T-helper 1 cell treated with Interleukin-12 subunit alpha and Interleukin-12 subunit beta and Interleukin-4 antibody, amounts not matched to agents 30 ng/mL and 1 ng/mL, for 36 hours (primary cell): ENCODE data around the gene SORBS2. TPM values are rescaled to one million over a fixed set of nuclear protein-coding genes. Genes with fewer than 3 reads are reported as not detected.
"Not testable (repeated sequence)": the region's sequence is repeated elsewhere in the genome, so short reads cannot be mapped to it uniquely, and the experiment has no call there.

Experiments used
- intact Hi-C: fragments of 100-400 bp; cut with micrococcal nuclease; formaldehyde crosslinking; loops from one replicate; pipeline ENCODE4 v1.15.1; 2024
- total RNA-seq: library from RNA; stranded (reverse); gene quantifications from 2 replicates; pipeline ENCODE4 v1.2.3, GENCODE V29; 2022

SORBS2 gene
- total RNA-seq, 1 donor from 2014 or later = not detected

DNA sequence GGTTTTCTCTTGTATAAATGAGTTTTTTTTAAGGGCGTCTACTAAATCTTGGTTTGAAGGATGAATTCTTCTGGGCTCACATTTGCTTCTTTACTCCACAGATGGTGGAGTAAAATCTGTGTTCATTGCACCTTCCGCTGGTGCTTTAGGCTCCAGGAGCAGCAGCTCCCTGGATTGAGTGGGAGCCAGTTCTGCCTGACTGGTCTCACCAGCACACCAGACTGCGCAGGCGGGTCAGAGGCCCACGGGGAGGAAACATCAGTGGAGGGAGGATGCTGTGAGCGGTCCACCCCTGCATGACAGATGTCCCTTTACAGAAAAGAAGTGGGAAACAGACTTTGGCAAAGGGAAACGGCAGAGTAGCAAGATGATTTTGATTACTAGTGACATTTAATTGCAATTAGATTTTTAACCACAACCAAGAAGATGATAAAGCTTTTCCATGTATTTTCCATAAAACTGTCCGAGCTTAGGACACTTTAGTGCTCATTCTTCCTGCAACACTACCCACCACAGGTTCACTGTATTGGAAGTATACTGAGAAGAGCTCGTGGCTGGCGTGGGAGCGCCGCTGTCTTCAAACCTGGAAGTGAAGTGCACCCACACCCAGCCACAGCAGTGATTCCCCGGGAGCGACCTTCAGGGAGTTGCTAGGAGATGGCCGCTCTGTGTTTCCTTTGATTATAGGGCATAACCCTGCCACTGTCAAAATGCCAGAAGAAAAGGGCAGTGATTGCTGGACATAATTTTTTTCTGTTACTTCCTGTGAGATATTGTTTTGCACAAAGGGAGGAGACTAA, 95.2 kb downstream of the SORBS2 start:
- intact Hi-C loops = no loop called here

DNA sequence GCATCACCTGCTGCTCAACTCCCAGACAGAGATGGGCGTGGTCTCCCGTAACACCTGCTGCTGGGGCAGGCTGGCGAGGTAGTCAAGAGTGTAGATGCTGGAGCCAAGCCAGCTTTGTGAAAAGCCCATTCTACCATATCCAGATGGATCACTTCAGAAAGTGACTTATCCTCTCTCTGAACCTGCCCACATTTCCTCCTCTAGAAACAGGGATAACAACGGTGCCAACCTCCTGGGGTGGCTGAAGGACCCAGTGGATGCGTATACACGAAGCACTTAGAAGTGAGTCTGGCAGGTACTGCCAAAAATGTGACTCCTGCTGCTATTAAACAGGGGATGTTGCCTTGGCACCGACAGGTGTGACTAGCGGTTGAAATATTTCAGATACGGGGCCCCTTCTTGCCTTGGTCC, 95.8 kb downstream of the SORBS2 start:
- intact Hi-C loops = no loop called here

DNA sequence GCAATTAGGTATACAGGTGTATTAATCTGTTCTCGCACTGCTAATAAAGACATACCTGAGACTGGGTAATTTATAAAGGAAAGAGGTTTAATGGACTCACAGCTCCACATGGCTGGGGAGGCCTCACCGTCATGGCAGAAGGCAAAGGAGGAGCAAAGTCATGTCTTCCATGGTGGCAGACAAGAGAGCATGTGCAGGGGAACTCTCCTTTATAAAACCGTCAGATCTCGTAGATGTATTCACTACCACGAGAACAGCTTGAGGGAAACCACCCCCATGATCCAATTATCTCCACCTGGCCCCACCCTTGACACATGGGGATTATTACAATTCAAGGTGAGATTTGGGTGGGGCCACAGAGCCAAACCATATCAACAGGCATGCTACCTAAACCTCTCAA, 97.5 kb downstream of the SORBS2 start:
- intact Hi-C loops = not testable (repeated sequence)

DNA sequence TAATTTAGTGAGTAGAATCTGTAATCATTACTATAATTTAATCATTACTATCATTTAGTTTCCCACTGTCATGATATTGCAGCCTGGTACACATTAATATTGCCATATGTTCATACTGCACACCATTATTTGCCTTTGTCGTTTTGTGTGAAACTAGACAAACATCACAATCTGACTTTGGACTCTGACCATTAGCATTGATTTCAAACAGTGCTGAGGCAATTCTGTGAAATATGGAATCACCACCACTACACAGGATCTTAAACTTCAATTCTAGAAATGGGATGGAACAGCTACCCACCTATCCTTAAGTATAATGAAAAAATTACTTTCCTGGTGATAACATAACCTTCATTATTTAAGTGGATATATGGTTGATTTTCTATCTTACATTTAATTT, 98.3 kb downstream of the SORBS2 start:
- intact Hi-C loops = no loop called here

DNA sequence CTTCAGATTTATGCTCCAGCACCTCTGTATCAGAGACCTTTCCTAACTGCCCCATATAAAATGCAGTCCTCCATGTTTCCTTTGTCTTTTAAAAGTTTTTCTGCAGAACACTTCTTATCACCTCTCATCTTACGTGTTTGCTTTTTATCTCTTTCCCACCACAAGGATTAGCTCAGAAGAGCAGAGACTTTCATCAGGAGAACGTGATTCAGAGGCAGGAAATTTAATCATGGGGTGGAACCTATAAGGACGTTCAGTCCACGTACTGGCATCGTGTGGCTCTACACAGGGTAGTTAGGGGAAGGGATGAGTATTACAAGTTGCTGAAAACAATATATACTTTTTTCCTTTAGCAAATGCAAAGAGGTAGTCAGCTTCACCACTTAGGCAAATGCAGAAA, 98.7 kb downstream of the SORBS2 start:
- intact Hi-C loops = no loop called here

DNA sequence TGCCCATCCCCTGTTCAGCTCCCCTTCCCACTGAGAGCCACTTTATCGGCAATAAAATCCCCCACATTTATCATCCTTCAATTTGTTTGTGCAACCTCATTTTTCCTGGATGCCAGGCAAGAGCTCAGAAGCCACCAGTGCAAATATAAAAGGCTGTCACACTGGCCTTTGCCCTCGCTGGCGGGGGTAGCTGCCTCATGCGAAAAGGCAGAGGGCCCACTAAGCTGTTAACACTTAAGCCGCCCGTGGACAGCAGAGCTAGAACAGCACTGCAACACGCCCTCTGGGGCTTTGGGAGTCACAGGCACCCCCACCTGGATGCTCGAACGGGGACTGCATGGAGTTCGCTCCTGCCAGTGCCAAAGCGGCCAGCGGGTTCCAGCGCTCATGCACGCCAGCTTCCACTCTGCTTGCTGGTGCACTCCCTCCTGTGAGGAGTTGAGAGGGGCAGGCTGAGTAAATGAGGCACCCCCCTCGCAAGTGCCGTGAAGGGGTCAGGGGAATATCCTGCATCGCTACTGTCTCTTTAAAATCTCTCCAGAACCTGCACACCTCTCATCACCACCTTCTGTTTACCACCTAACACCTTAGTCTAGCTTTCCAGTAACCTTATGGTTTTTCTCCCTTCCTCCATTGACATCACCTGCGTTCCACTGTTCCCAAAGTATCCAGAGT, 99.5 kb downstream of the SORBS2 start:
- intact Hi-C loops = no loop called here

DNA sequence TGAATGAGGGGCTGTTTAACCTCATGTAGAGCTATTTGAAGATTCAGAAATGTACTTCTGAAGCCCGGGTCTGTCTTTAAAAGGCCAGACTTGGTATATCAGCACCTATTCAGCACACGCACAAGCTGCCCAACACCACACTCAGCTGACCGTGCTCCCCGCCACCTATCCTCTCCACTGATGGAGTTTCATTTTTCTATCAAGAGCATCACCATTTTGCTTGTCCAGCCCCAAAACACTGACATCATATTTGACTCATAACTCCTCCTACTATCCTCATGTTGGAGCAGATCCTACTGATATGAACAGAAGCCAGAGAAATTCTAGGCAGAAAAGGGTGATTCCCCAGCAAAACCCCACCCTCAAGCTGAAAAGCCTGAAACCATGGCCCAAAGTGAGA, 100.3 kb downstream of the SORBS2 start:
- intact Hi-C loops = no loop called here

DNA sequence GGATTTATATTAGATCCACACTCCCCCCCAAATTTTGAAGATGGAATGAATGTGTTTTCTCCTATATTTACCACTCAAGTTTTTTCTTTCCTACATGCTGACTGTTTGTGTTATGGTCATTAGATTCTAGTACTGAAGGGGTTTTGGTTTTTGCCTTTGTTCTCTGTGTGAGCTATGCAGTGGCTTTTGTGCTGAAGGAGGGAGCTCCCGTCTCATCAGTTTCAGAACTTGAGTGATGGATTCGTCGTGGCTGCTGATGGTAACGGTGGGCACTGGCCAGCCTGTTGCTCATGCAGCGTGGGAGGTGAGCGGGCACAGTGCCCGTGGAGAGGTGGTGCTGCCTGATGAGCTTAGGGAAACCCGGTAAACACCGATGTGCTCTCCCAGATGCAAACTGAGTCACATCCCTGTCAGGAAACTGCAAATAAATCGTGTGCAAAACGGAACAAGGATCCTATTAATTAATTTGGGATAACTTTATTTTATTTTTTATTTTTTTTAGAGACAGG, 101.5 kb downstream of the SORBS2 start:
- intact Hi-C loops = no loop called here

DNA sequence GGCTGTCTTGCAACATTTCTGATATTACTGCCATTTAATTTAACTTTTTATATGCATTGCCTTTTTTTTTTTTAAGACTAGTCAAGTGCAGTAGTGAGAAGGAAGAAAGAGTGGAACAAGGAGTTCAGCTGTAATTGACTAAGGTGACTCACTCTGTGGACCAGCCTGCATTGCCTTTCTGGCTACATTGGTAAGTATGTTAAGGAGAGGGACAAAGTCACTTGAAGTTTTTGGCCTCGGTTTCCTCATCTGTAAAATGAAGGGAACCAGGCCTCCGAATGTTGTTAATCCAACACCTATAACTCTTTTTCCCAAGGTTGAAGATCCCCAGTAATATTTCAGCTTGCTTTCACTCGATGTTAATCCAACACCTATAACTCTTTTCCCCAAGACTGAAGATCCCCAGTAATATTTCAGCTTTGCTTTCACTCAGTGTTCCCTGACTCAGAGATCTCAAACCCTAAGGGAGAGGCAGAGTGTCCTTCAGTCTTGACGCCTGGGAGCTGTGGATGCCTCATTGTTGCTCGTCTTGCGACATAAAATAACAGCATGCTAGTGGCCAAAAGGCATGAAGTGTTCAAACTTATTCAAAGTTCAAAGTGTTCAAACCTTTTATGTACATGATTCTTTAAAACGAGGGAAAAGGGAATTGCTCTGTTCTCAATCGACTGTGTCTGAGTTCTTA, 102.0 kb downstream of the SORBS2 start:
- intact Hi-C loops = no loop called here

DNA sequence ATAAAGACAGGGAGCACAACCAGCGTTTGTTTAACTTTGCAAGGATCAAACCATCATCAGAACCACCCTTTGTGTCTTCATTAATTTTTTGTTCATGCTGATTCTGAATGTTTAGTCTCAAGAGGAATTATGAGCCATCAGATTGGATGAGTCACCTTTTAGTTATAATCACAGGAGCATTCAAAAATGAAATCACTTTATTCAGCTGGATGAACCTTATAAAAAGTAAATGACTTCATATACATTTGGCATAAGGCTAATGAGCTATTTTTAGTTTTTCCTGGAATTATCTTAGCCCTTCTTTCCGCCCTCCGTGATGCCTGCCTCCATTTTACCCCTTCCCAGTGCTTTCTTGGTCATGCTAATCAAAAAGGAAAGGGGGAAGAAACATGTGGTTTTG, 103.6 kb downstream of the SORBS2 start:
- intact Hi-C loops = no loop called here

DNA sequence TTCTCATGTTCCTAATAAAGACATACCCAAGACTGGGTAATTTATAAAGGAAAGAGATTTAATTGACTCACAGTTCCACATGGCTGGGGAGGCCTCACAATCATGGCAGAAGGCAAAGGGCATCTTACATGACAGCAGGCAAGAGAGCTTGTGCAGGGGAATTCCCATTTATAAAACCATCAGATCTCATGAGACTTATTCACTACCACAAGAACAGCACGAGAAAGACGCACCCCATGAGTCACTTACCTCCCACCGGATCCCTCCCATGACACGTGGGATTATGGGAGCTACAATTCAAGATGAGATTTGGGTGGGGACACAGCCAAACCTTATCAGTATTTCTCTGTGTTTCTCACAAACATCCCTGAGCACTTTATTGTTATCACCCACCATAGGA, 104.4 kb downstream of the SORBS2 start:
- intact Hi-C loops = not testable (repeated sequence)

DNA sequence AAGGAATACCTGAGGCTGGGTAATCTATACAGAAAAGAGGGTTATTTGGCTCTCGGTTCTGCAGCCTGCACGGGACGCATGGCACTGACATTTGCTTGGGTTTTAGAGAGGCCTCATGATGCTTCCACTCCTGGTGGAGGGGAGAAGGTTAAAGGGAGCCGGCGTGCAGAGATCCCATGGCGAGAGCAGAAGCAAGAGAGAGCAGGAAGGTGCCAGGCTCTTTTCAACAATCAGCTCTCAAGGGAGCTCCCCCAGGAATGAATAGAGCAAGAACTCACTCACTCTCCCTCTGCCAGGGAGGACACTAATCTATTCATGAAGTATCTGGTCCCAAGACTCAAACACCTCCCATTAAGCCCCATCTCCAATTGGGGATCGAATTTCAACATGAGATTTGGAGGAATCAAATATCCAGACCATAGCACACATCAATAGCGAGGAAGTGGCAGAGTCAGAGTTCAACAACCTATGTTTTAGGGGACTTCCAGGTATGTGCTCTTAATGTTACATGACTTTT, 109.8 kb downstream of the SORBS2 start:
- intact Hi-C loops = no loop called here

DNA sequence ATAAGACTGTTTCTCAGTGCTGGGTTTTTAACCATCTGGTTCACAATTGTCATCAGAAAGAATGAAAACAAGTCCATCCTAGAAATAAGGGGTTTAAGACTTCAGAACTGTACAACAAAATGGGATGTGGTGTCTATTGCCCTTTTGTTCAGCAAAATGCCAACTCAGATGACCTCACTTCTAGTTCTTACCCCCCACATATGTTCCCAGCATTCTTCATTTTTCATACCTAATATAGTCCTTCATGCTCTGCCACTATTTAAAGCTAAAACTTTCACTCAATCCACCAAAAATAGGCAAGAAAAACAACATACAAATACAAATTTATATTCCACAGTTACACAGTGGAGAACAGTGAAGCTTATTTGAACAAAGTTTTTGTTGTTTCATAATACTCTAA, 111.4 kb downstream of the SORBS2 start:
- intact Hi-C loops = no loop called here

DNA sequence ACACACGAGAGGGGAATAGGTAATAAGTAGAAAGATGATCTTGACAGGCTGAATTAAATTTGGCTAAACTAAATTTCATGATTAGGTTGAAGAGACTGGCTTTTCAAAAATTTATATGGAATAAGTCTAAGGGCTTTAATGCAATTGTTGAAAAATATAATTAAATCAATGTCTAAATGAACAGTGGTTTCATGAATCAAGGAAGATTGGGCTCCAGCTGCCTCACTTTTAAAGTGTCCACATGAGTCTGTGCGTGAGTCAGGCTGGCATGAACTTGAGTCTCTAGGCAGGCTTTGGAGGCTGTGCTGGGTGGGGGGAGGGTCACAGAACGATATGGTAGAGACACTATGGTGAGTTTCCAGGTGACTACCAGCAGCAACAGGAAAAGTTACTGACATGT, 111.9 kb downstream of the SORBS2 start:
- intact Hi-C loops = no loop called here

DNA sequence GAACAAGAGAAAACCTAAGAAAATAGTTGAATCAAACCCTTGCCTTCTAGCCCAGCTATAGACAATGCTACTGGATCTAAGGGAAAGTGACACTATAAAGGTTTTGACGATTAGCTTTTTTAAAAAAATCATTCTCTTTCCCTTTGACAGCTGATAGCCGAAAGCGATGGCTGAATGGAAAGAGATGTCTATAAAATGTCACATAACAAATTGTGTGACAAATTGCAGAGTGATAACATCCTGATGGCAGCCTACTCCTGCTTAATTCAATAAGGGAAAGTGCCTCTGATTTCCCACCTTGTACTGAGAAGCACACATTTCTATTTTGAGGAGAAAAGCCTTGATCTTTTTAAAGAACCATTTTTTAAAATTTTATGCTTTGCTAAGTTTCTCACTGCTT, 114.5 kb downstream of the SORBS2 start:
- intact Hi-C loops = no loop called here

DNA sequence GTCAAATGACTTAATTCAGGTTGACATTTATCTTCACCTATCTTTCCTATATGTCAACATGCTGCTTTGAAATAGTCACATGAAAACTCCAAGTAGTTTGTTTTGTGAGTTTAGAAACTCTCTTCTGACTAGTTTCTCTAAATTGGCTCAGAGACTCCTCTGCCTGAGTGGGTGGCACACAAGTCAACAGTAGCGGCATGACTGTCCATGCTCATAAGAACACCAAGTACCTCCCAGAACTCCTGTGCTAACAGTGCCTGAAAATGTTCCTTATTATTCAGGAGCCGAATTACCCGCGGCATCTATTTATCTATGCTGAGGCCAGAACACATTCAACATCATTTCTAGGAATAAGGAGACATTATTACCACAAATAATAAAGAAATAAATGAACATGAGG, 116.3 kb downstream of the SORBS2 start:
- intact Hi-C loops = no loop called here

DNA sequence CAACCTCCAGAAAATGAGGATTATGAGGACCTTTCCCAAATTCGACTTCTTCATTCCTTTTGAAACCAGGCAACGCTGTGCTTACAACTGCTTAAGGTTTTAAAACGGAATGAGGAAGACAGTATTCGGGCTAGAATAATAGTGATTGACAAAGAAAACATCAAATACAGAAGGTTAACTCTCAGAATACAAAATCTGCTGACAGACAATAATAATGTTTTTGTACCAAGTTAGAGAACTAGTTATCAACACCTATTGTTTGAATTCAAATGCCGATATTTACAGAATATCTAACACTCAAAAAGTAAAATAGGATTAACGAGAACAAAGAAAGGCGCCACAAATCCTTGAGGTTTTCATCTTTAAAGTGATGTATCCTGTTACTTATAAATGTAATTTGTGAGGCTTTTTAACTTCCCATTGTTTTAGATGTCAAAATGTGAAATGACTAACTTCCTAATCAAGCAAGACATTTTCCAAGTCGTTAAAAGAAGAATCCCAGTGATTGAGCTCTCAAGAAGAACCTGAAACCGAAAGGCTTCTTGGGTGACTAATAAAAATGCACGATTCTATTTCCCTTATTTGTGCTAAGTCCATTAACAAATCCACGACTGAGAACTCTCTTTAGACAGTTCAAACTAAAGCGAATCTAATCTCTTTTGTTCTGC, 118.3 kb downstream of the SORBS2 start:
- intact Hi-C loops = no loop called here

DNA sequence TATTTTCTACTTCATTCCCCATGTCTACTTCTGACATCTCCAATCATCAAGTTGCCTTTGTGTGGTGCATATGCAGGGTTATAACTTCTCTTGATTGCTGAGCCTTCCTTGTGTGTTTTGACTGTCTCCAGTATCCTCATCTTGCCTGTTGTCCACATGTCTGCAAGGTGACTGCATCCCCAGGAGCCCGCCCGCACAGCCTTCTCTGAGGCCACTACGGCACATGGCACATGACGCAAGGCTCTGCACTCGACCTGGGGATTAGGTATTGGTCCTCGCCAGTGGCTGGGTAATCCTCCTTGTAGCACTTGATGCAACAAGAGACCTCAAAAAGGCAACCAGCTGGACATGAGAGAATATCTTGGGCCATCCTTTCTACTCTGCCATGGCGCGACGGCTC, 122.6 kb downstream of the SORBS2 start:
- intact Hi-C loops = no loop called here

DNA sequence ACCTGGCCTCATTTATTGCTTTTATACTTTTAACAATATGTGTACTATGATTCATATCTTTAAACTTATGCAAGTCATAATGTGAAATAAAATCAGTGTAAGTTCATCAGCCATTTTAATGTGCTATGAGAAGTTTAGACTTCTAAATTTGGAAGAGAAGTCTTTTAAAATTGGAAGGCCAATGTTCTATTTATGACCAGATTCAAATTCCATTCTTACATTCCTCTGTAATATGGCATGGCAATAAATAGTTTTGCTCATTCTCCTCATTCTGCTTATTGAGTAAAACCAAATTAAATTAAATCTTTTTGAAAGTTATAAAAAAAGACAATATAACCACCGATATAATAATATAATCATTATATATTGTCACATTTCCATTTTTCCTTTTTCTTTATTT, 126.2 kb downstream of the SORBS2 start:
- intact Hi-C loops = no loop called here

DNA sequence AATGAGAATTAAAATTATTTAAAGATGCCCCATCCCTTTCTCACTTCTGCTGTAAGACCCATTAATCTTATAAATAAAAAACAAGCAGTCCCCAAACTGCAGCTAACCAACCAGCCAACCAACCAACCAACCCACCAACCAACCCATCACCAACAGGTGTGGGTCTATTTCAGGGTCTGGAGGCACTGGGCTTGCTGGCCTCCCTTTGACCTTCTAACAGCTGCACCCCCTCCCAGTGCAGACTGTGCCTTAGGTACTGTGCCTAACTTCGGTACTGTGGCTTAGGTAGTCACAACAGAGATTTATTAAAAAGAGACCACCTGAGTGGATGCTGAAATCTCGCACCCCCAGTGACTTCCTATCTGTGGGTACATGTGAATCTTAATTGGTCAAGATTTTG, 128.1 kb downstream of the SORBS2 start:
- intact Hi-C loops = no loop called here

DNA sequence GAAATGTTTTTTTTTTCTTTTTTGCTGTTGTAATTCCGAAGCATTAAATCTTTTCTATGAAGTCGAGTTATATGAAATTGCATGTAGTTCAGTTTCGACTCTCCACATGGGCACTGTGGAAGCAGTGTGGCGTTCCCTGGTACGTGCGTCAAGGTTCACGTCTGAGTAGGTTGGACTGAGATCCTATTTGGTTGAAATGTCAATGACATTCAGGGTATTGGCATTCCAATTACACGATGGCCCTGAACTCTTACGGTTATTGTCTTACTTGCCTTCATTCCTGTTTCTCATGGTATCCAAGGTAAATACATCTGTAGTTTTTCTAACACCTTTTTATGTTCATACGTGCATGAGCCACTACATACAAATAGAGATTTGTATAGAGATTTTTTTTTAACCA, 128.8 kb downstream of the SORBS2 start:
- intact Hi-C loops = no loop called here

DNA sequence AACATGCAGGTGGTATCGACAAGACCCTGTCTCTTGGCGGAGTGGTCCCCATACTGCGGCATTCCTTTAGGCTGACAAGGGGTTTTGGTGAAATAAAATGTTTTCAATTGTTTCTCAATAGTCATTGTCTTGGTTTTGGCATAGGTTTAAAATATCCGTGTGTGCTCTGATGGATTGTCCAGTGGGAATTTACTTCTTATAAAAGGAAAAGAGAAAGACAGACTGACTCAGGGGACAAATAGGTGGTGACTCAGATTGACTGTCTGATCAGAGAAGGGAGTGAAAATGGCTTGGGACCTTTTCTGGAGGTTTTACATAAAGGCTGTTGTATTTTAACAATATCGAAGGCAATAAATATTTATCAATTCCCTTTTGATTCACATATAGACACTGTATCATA, 129.8 kb downstream of the SORBS2 start:
- intact Hi-C loops = no loop called here
